MM.1S (cell line): Measurements from ENCODE around the gene KRT79.

Experiments
- EZH2phosphoT487 ChIP-seq: fragments of 300-600 bp; sonication (generic); IDR thresholded peaks from 2 replicates; pipeline ENCODE4 v1.6.1; 2018; ENCODE audit warnings: antibody characterized with exemption, low read length
- TF ChIP-seq, protein P1 (sequence below): fragments of 300-600 bp; sonication (generic); IDR thresholded peaks from 2 replicates; pipeline ENCODE4 v1.5.1; 2016; ENCODE audit warnings: antibody characterized with exemption, low read length, mixed read lengths

- TF ChIP-seq, protein P1, sequence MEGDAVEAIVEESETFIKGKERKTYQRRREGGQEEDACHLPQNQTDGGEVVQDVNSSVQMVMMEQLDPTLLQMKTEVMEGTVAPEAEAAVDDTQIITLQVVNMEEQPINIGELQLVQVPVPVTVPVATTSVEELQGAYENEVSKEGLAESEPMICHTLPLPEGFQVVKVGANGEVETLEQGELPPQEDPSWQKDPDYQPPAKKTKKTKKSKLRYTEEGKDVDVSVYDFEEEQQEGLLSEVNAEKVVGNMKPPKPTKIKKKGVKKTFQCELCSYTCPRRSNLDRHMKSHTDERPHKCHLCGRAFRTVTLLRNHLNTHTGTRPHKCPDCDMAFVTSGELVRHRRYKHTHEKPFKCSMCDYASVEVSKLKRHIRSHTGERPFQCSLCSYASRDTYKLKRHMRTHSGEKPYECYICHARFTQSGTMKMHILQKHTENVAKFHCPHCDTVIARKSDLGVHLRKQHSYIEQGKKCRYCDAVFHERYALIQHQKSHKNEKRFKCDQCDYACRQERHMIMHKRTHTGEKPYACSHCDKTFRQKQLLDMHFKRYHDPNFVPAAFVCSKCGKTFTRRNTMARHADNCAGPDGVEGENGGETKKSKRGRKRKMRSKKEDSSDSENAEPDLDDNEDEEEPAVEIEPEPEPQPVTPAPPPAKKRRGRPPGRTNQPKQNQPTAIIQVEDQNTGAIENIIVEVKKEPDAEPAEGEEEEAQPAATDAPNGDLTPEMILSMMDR = no peak
- TF ChIP-seq EZH2phosphoT487 = no peak
Observed at GRCh38 chr12:52836491-52837412, 2.6 kb upstream of the KRT79 start.
